Stimulated activated CD8-positive, alpha-beta memory T cell treated with anti-CD3 and anti-CD28 coated beads, Interleukin-4, amount 100 ng/mL, for 48 hours (primary cell): ENCODE data around the gene RMRP.
A peak's percentile ranks its signal among the peaks of the same experiment; 100 is the strongest.
"Not testable (repeated sequence)": the region's sequence is repeated elsewhere in the genome, so short reads cannot be mapped to it uniquely, and the experiment has no call there.

Experiments used
- DNase-seq: peaks from one replicate; pipeline ENCODE4 v3.0.0-alpha.2; 2020

RMRP gene

DNA sequence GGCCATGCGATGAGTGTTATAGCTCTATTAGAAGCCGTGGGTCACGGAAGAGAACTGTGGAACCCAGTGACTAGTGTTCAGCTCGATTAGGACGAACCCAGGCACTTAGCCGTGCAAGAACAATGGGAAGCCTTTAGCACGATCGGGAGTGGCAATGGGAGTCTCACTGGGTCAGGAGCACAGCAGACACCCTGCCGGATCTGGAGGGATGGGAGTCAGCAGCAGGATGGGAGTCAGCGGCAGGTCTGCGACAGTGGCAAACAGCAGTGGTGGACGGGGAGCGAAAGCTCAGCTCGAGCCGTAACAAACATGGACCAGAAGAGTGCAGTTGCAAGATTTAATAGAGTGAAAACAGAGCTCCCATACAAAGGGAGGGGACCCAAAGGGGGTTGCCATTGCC, 17.4 kb downstream of the RMRP start:
- not testable (repeated sequence) for DNase-seq

DNA sequence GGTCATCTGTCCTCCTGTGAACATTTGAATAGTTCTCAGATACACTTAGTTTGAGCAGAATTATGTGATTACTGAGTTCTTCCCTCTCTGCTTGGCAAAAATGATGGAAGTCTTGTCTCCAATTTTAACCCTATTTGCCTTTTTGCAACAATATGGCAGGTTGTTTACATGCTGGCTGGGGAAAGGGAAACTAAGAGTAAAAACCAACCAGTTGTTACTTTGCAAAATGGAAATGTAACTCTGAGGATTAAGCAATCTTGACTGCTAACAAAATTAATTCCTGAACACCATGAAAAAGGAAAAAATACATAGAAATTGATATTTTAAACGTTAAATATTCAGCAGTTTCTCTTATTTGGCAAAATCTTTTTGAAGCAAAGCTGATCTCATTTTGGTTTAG, 18.2 kb downstream of the RMRP start:
- no peak for DNase-seq

DNA sequence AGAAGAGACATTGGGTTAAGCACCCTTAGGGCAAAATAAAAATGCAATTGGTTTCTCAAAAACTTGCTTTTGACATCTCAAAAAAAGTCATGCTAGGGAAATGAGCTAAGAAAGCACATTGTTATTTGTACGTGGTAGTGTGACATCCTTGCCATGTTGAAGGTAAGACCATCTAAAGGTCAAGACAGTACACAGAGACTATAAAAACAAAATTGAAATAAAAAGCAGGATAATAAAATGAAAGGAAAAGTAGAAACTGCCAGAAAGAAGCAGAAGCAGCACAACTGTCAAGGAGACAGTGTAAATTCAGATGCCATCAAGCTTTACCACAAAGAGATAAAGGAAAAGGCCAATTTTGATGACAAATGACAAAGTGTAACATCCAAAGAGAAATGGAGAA, 18.6 kb downstream of the RMRP start:
- DNase-seq, result not testable (repeated sequence)

DNA sequence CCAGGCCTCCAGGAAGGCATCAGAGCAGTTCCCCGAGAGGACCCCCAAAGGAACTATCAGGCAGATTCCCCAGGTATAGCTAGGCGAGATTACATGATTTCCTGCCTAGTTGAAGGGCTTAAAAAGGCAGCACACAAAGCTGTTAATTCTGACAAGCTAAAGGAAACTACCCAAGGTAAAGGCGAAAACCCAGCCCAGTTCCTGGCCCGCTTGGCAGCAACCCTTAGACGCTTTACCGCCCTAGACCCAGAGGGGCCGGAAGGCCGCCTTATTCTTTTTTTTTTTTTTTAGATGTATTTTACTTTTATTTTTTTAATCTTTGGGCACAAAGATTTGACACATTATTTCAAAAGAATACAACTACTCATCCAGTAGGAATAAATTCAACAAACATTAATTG, 19.1 kb downstream of the RMRP start:
- not testable (repeated sequence) for DNase-seq

DNA sequence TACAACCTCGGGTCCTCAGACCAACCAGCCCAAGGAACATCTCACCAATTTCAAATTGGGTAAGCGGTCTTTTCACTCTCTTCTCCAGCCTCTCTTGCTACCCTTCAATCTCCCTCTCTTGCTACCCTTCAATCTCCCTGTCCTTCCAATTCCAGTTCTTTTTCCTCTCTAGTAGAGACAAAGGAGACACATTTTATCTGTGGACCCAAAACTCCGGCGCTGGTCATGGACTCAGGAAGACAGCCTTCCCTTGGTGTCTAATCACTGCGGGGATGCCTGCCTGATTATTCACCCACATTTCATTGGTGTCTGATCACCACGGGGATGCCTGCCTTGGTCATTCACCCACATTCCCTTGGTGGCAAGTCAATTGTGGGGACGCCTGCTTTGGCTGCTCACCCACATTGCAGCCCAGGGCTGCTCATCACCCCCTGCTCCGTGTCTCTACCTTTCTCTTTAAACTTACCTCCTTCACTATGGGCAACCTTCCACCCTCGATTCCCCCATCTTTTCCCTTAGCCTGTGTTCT, 20.3 kb downstream of the RMRP start:
- DNase-seq, result not testable (repeated sequence)

DNA sequence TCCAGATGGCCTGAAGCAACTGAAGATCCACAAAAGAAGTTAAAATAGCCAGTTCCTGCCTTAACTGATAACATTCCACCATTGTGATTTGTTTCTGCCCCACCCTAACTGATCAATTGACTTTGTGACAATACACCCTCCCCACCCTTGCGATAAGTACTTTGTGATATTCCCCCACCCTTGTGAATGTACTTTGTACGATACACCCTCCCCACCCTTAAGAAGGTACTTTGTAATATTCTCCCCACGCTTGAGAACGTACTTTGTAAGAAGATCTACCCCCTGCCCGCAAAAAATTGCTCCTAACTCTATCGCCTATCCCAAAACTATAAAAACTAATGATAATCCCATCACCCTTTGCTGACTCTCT, 21.0 kb downstream of the RMRP start:
- DNase-seq, result not testable (repeated sequence)

DNA sequence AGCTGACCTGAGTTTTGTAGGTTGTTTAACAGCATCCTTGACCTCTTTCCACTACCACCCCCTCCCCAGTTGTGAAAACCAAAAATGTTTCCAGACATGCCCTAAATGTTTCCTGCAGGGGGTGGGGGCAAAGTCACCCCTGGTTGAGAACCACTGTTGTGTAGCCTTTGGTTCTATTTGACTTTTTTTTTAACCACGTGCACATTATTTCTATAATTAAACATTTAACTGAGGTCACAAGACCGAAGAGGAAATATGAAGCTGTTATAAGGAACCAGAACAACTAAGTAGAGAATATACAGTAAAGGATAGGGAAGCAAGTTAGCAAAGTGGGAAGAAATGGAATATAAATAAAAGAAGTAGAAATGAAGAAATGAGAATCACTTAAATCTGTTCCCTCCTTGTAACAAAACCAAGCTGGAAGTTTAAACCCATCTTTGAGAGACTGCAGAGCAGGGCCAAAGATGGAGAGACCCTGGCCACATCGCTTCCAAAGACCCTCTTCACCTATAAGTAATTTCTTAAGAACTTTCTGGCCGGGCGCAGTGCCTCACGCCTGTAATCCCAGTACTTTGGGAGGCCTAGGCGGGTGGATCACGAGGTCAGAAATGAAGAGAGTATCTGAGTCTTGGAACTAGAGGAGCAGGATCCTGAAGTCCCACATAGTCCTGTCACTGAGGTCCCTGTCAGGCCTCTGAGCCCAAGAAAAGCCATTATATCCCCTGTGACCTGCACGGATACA, 21.5 kb downstream of the RMRP start:
- no peak for DNase-seq

DNA sequence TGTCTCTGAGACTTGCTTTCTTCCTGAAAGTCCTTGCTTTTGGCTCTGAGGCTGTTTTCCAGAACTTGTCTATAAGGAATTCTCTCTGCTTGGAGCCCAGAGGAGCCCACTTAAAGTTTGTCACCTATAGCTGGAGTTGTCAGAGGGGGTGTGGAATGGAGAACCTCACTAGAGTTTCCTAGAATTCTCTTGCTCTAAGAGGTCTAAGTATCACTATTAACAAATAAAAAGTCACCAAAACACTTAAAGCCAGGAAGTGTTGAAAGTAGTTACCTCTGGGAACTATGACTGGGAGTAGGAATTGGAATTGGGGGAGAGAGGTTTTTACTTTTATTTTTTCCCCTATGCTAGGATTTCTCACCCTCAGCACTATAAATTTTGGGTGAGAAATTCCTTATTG, 22.1 kb downstream of the RMRP start:
- no peak for DNase-seq

DNA sequence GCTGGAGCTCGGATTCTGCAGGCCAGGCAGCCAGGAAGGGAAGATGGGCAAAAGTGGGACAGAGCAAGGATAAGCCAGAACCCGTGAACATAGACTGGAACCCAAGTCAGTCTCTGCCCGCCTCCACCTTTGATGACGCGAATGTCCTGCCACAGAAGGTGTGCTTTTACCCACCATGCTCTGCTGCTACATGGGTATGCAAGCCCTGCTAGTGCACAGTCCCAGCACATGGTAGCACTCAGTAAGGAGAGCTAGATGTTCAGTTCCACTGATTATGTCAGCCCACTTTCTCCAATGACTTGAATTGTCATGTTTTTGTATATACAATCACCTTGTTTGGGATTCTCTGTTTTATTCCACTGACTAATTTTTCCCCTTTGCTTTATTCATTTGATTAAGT, 28.2 kb downstream of the RMRP start:
- no peak for DNase-seq

DNA sequence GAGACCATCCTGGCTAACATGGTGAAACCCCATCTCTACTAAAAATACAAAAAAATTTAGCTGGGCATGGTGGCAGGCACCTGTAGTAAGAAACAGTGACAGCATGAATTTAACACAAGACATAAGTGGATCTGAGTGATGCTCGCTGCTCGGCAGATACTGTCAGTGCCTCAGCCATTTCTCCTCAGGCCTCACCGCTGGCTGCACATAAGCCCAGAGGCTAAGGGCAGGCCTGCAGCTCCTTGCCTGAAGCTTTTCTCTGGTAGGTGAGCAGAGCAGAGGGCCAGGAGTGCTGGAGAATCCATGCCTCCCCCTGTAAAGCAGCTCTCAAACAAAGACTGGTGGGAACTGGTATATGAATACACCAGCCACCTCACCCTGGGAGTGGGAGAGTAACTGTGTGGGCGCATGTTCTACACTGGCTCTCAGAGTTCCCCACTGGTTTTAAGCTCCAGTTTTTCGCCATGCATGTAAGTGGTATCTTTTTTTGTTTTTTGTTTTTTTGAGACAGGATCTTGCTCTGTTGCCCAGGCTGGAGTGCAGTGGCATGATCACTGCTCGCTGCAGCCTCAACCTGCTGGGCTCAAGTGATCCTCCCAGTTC, 29.3 kb downstream of the RMRP start:
- DNase-seq, result no peak

DNA sequence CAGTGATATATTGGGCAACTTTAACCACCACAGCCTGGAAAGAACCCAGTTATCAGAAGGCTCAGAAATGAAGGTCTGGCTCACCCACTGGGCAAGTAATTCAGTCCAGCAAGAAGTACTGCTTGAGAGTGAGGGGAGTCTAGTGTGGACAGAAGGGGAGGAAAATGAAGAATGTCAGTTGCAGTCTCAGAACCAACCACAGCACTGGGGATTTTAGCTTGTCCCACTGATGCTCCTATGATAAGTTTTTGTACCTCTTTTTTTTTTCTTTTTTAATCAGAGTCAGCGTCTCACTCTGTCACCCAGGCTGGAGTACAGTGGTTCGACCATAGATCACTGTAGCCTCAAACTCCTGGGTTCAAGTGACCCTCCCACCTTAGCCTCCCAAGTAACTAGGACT, 30.2 kb downstream of the RMRP start:
- no peak for DNase-seq

DNA sequence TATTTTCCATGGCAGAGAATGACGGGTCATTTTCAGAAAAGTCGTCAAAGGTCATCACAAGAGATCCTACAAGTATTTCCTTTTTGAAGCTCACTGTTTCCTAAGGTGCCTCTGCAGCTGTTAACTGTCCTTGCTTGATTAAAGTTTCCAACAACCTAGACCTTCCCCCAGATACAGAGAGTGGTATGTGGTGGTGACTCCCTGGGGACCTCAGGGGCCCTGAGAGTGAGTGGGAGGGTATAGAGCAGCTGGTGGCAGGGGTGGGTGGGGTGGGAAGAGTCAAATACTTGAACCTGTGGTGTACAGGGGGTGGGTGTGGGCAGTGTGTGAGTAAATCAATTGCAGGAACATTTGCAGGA, 38.0 kb downstream of the RMRP start:
- peak; percentile 42 for DNase-seq

DNA sequence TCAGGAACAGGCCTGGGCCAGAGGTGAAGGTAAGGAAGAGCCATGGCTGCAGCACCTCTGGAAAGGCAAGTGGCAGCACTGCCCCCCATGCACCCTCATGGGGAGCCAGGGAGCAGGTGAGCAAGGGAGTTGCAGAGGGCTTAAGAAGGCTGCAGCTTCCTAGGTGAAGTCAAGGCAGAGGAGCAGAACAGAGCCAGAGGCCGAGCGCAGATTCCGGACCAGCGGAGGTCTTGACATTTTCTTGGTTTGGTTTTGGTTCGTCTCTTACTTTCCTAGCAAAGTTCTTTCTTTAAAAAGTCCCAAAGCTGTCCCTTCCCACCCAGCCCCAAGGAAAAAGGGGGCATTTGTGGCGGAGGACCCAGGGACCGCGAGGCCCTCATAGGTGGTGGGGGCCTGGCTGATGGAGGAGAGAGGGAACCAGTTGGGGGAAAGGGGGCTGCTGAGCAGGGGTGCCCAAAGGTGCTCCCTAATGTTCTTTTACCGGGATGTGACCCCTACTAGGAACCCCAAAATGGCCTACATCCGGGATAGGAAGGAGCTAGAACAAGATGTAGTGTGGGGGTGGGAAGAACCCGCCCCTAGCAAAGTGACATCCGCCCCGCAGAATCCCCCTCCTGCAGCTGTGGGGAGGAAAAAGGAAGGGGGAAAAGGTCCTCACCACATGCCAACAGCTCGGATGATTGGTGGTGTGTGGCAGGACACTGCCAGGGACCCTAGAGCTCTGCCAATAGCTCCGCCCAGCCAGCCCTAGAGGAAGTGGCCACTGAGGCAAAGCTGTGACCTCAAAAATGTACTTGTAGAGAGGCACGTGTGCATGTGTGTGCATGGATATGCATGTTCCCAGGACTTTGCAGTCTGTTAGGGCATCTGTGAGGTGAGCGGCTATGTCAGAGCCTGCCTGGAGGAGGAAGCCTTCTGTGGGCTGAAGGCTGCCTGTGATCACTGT, 38.7 kb downstream of the RMRP start:
- DNase-seq, result peak; percentile 69

DNA sequence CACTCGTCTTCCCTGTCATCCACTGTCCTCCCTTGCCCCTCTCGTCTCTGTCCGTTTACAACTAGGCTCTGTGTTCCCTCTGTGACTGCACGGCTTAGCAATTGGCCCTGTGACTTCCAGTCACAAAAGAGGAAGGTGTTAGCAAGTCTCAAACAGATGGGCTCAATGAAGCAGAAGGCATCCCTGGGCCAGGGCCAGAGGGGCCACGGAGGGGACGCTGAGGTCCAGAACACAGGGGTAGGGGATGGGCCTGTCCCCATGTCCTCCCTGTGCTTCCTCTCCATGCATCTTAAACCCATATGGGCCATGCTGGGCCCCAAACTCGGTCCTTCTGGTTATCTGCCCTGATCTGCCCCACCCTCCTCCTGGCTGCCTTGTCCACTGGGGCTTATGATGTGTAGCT, 39.5 kb downstream of the RMRP start, which contains the start of gene CD72:
TSS of gene CD72 (minus strand) at position 89 of the 403 bp plus-strand sequence. CDS start 110 bp downstream, outside the sequence.
- no peak for DNase-seq

DNA sequence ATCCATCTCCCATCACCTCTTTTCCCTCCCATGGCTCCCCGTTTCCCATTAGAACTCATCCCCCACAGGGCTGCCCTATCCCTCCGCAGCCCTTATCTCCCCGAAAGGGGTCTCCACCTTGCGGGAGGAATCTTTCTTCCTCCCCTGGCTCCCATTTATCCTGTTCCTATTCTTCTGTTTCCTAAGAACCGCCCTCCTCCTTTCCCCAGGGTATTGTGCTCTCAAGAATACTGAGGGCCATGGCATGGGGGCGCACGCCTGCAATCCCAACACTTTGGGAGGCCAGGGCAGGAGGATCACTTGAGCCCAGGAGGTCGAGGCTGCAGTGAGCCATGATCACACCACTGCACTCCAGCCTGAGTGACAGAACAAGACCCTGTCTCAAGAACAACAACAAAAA, 40.3 kb downstream of the RMRP start:
- no peak for DNase-seq

DNA sequence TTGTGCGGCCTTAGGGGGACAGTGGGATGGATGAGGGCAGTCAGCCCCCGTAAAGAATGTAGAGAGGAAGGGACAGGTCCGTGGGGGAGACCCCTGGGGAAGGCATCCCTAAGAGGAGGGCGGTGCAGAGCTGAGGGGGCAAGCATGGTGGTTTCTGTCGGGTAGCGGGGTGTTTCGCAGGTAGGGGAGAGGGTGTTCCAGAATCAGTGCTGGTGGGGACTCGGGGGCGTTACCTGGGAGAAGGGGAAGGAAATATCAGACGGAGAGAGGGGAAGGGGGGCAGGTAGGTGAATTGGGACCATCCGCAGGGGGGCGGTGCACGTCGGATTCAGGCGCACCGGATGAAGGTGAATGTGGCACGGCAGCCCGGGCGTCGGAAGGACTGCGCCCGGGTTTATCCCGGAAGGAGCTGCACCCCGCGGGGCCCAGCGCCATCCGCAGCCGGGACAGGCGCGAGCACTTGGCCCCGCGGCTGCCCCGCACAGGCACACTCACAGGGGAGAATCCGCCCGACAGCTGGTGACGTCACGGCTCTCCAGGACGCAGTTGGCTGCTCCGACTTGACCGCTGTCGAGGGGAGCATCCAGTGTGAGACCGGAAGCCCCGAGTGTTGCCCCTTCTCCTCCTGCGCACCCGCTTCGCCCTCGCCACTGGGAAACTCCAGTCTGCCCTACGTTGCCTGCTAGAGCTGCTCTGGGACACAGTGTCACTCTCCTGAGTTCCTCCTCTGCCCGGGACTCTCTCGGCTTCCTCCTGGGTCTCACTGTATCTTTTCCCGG, 40.9 kb downstream of the RMRP start:
- DNase-seq, result peak; percentile 83

DNA sequence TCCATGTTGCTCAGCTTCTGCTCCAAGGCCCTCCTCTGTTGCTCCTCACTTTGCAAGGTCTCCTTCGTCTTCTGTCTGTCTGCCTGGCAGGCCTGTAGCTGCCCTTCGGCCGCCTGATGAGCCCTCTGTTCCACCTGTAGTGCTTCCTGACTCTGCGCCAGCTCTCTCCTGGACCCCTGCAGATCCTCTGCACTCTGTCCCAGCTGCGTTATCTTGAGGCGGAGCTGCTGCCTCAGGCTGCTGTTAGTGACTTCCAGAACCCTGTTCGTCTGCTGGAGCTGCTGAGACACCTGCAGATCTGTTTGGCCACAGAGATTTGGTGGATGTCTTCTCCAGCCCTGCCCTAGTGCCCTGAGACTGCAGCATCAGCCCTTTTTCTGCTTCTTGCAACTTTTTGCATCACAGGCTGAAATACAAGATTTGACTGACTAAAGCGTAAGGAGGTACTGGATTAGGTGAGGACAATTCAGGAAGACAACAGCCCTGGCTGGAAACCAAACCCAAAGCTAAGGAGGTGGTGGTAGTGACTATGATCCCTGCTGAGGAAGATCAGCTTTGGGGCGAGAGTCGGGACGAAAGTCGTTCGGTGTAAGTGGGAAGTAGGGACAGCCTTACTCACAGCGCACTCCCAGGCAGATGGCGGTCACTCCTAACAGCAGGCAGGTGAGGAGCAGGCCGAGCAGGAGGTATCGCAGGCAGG, 41.7 kb downstream of the RMRP start:
- DNase-seq, result no peak

DNA sequence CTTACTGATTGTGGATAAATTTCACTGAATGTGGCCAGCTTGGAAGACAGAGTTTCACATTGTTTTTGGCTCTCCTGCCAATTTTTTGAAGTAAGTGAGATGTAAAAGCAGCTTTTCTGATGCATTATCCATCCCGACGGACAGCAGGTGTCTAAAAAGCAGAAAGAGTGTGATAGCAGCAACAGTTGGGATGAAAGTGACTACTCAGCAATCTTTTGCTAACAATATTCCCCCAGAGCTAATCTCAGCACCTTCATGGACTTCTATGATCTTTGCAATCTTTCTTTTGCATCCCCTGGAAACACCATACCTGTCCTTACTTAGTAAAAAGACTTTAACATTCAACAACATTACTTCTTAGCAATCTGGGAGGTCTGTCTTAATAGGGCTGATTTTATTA, 45.0 kb downstream of the RMRP start:
- no peak for DNase-seq

DNA sequence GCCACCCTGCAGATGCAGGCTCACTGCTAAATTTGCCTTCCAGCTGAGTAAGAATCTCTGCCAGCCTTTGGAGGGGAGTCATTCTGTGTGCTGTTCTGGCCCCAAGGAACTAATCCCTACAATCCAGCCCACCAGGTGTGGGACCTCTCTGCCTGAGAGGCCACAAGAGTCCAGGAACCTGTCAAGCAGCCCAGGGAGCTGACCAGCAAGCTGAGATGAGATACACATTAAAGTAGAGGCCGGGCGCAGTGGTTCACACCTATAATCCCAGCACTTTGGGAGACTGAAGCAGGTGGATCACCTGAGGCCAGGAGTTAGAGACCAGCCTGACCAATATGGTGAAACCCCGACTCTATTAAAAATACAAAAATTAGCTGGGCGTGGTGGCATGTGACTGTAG, 45.8 kb downstream of the RMRP start:
- not testable (repeated sequence) for DNase-seq

DNA sequence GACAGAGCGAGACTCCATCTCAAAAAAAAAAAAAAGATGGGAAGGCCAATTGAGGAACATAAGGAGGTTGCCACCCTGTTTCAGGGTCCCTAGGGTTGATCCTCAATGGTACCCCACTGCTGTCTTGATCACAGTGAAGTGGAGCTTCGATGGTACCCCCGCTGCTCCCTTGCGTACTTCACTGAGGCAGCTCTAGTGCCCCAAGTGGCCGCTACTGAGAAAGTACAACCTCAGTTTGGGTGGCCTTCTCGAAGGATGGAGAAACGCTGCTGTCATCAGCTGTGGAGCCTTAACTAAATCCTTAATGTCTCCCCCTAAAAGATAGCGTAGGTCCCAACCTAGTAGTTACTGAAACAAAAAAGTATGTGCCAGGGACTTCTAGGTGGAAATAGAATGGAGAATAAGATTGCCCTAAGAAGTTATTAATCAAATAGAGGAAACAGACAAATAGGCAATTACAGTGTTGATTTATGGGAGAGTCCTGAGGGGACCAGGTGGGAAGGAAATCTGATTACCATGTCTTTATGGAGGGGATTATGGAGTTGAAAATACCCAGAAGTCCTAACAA, 46.5 kb downstream of the RMRP start:
- DNase-seq, result peak; percentile 70

DNA sequence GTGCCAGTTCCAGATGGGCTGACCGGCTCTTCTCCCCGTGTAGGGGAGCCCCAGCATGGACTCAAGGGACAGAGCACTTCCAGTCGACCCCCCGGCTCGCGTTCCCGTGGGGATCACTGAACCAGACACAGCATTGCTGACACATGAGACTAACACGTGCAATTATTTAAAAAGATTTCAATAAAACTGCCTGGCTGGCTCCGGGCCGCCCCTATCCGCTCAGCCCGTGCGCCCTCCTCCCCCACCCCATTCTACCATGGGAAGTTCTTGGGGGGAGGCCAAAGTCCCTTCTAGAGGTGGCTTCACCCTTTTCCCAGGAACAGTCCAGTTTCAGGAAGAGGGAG, 48.0 kb downstream of the RMRP start:
- no peak for DNase-seq
